ENCODE data around the gene ZNF526.
A peak's percentile ranks its signal among the peaks of the same experiment; 100 is the strongest.

Gene ZNF526

GRCh38 chr19:42224940-42225717 is 5.0 kb downstream of the ZNF526 start:
- DNase-seq = no peak

GRCh38 chr19:42225718-42226292 is 5.7 kb downstream of the ZNF526 start:
- DNase-seq = no peak

- DNase-seq = no peak
Observed at GRCh38 chr19:42226886-42227285, 6.8 kb downstream of the ZNF526 start.

- no peak for DNase-seq
Observed at GRCh38 chr19:42228641-42229040, 8.5 kb downstream of the ZNF526 start.

- no peak for DNase-seq
Observed at GRCh38 chr19:42229301-42229854, 9.3 kb downstream of the ZNF526 start.

- no peak for DNase-seq
Observed at GRCh38 chr19:42229855-42230351, 9.8 kb downstream of the ZNF526 start.

GRCh38 chr19:42230571-42230970 is 10.5 kb downstream of the ZNF526 start:
- no peak for DNase-seq

GRCh38 chr19:42232435-42232834 is 12.3 kb downstream of the ZNF526 start:
- DNase-seq = no peak

- DNase-seq = no peak
Observed at GRCh38 chr19:42233106-42233505, 13.0 kb downstream of the ZNF526 start.

GRCh38 chr19:42233678-42234292 is 13.7 kb downstream of the ZNF526 start:
- DNase-seq = no peak

GRCh38 chr19:42234364-42234763 is 14.3 kb downstream of the ZNF526 start:
- no peak for DNase-seq

- no peak for DNase-seq
Observed at GRCh38 chr19:42235181-42235580, 15.1 kb downstream of the ZNF526 start.

- DNase-seq = no peak
Observed at GRCh38 chr19:42239544-42240220, 19.6 kb downstream of the ZNF526 start.

- DNase-seq = no peak
Observed at GRCh38 chr19:42241279-42241678, 21.2 kb downstream of the ZNF526 start.

GRCh38 chr19:42242069-42242511 is 22.0 kb downstream of the ZNF526 start:
- no peak for DNase-seq

GRCh38 chr19:42242512-42243409 is 22.6 kb downstream of the ZNF526 start, which contains the start of gene GSK3A:
GSK3A (minus strand) TSS chr19:42242602; CDS start chr19:42242465, 137 bp downstream.
- DNase-seq = peak; percentile 95

- peak; percentile 87 for DNase-seq
Observed at GRCh38 chr19:42244347-42245220, 24.5 kb downstream of the ZNF526 start.

GRCh38 chr19:42245231-42245630 is 25.1 kb downstream of the ZNF526 start:
- DNase-seq = no peak

GRCh38 chr19:42246143-42246921 is 26.2 kb downstream of the ZNF526 start:
- no peak for DNase-seq
